H1 (cell line): Measurements from ENCODE around the gene SIK2. TPM values are rescaled to one million over a fixed set of nuclear protein-coding genes. Genes with fewer than 3 reads are reported as not detected.
A peak's percentile ranks its signal among the peaks of the same experiment; 100 is the strongest.

Experiments
- CTCF ChIA-PET: fragments of 300-600 bp; sonication (Branson Sonifier 250); formaldehyde crosslinking; loops from one replicate; lab custom pipeline; 2021; ENCODE audit not compliant: partially characterized antibody; lab: Charles Lee
- POLR2A ChIA-PET: fragments of 300-600 bp; sonication (Branson Sonifier 250); formaldehyde crosslinking; loops from one replicate; lab custom pipeline; 2021; ENCODE audit warnings: inconsistent platforms; ENCODE audit not compliant: partially characterized antibody; lab: Charles Lee
- DNase-seq, 2 experiments: peaks; one replicate each; pipeline versions ENCODE4 v3.0.0 to v3.0.0-alpha.2; 2010 to 2022; ENCODE audit warnings: low spot score in 2 of 2, low read depth in 1 of 2, mixed read lengths in 1 of 2
- FAIRE-seq: peaks from 2 replicates; lab custom pipeline; 2011; peaks lifted over from hg19 to GRCh38; lab: Jason Lieb, UNC
- H2AFZ ChIP-seq: 2 replicates; pipeline ENCODE4 v1.8.1; 2012; ENCODE audit warnings: low read length, inconsistent platforms
- H2AK5ac ChIP-seq: 2 replicates; pipeline ENCODE4 v1.6.1; 2013; ENCODE audit warnings: low read depth, low read length
- H2BK120ac ChIP-seq: replicated peaks from 2 replicates; pipeline ENCODE3; 2013; ENCODE audit warnings: low read depth, low read length, inconsistent platforms
- H2BK12ac ChIP-seq: 2 replicates; pipeline ENCODE4 v1.6.1; 2013; ENCODE audit warnings: low read depth, low read length
- H2BK15ac ChIP-seq: 2 replicates; pipeline ENCODE4 v1.6.1; 2013; ENCODE audit warnings: low read length
- H2BK20ac ChIP-seq: 2 replicates; pipeline ENCODE4 v1.6.1; 2013; ENCODE audit warnings: low read length
- H2BK5ac ChIP-seq: 2 replicates; pipeline ENCODE4 v1.6.1; 2013; ENCODE audit warnings: low read depth, low read length
- H3K14ac ChIP-seq: 2 replicates; pipeline ENCODE4 v1.6.1; 2013; ENCODE audit warnings: inconsistent platforms; ENCODE audit not compliant: insufficient read length
- H3K18ac ChIP-seq: 2 replicates; pipeline ENCODE4 v1.6.1; 2013; ENCODE audit warnings: low read length; ENCODE audit errors: extremely low read depth
- H3K23ac ChIP-seq: 2 replicates; pipeline ENCODE4 v1.6.1; 2013; ENCODE audit warnings: inconsistent platforms; ENCODE audit not compliant: insufficient read length
- H3K23me2 ChIP-seq: 2 replicates; pipeline ENCODE4 v1.6.1; 2013; ENCODE audit warnings: low read depth, low read length
- H3K27ac ChIP-seq: 2 replicates; pipeline ENCODE4 v1.6.1; 2011; ENCODE audit warnings: low read depth, low read length, inconsistent platforms
- H3K27me3 ChIP-seq, 4 experiments: replicated peaks in 1 of 4; 1 replicate in 1 of 4; 2 replicates in 3 of 4; pipeline versions ENCODE4 v1.6.1 to v1.8.1; 2011 to 2013; ENCODE audit warnings: low read length in 3 of 4, mild to moderate bottlenecking in 3 of 4, inconsistent platforms in 2 of 4, mixed read lengths in 2 of 4, moderate library complexity in 1 of 4; ENCODE audit not compliant: control insufficient read depth in 3 of 4, insufficient read depth in 3 of 4; ENCODE audit errors: extremely low read depth in 1 of 4
- H3K36me3 ChIP-seq, 4 experiments: 2 replicates each; pipeline versions ENCODE4 v1.6.1 to v1.8.1; 2011 to 2013; ENCODE audit warnings: mild to moderate bottlenecking in 4 of 4, low read length in 3 of 4, moderate library complexity in 2 of 4, control low read depth in 1 of 4, inconsistent platforms in 1 of 4; ENCODE audit not compliant: insufficient read depth in 4 of 4, control insufficient read depth in 2 of 4
- H3K4ac ChIP-seq: replicated peaks from 2 replicates; pipeline ENCODE3; 2013; ENCODE audit warnings: low read length, low read depth, mixed read lengths, inconsistent platforms; ENCODE audit not compliant: insufficient read length
- H3K4me1 ChIP-seq, 4 experiments: replicated peaks in 1 of 4; 1 replicate in 1 of 4; 2 replicates in 3 of 4; pipeline versions ENCODE4 v1.6.1 to v1.8.1; 2011 to 2013; ENCODE audit warnings: low read length in 3 of 4, inconsistent platforms in 2 of 4, mixed read lengths in 1 of 4; ENCODE audit not compliant: insufficient read depth in 4 of 4, control insufficient read depth in 3 of 4
- H3K4me2 ChIP-seq, 2 experiments: 2 replicates each; pipeline versions ENCODE4 v1.6.1 to v1.8.1; 2011 to 2013; ENCODE audit warnings: low read depth in 2 of 2, low read length in 2 of 2, control low read depth in 1 of 2, inconsistent platforms in 1 of 2, mild to moderate bottlenecking in 1 of 2; ENCODE audit not compliant: insufficient read depth in 1 of 2
- H3K4me3 ChIP-seq, 4 experiments: fragments of 200-600, 300-600 bp in 1 of 4; sonication (generic), shearing (Covaris generic), sonication (Bioruptor Twin) in 1 of 4; 2 replicates each; pipeline versions ENCODE4 v1.5.1 to v1.8.1; 2011 to 2016; ENCODE audit warnings: low read length in 4 of 4, low read depth in 3 of 4, control low read depth in 2 of 4, inconsistent platforms in 2 of 4, mild to moderate bottlenecking in 2 of 4, mixed read lengths in 1 of 4, moderate library complexity in 1 of 4; ENCODE audit not compliant: insufficient read depth in 2 of 4; ENCODE audit errors: extremely low read depth in 1 of 4
- H3K56ac ChIP-seq: replicated peaks from 2 replicates; pipeline ENCODE3; 2013; ENCODE audit warnings: low read depth, mild to moderate bottlenecking, mixed read lengths, low read length, inconsistent platforms; ENCODE audit not compliant: insufficient read length
- H3K79me1 ChIP-seq: 2 replicates; pipeline ENCODE4 v1.6.1; 2013; ENCODE audit warnings: low read depth, low read length, control low read depth
- H3K79me2 ChIP-seq, 2 experiments: 2 replicates each; pipeline versions ENCODE4 v1.6.1 to v1.8.1; 2012 to 2013; ENCODE audit warnings: low read length in 2 of 2, mild to moderate bottlenecking in 2 of 2, inconsistent platforms in 1 of 2; ENCODE audit not compliant: insufficient read depth in 2 of 2, control insufficient read depth in 1 of 2
- H3K9ac ChIP-seq, 4 experiments: replicated peaks in 1 of 4; 1 replicate in 1 of 4; 2 replicates in 3 of 4; pipeline versions ENCODE4 v1.6.1 to v1.8.1; 2011 to 2013; ENCODE audit warnings: low read depth in 3 of 4, low read length in 3 of 4, control low read depth in 2 of 4, mild to moderate bottlenecking in 2 of 4, moderate library complexity in 2 of 4, inconsistent platforms in 1 of 4; ENCODE audit errors: extremely low read depth in 1 of 4
- H3K9me3 ChIP-seq, 2 experiments: 2 replicates each; pipeline versions ENCODE4 v1.6.1 to v1.8.1; 2012 to 2013; ENCODE audit warnings: mild to moderate bottlenecking in 2 of 2, moderate library complexity in 2 of 2, control low read depth in 1 of 2, inconsistent platforms in 1 of 2, low read depth in 1 of 2, low read length in 1 of 2, mixed read lengths in 1 of 2; ENCODE audit not compliant: insufficient read depth in 2 of 2
- H4K20me1 ChIP-seq, 2 experiments: replicated peaks in 1 of 2; 2 replicates each; pipeline versions ENCODE3 to v1.8.1; 2011 to 2013; ENCODE audit warnings: inconsistent platforms in 2 of 2, low read length in 2 of 2, mild to moderate bottlenecking in 1 of 2; ENCODE audit not compliant: insufficient read depth in 2 of 2, control insufficient read depth in 1 of 2
- H4K5ac ChIP-seq: 2 replicates; pipeline ENCODE4 v1.6.1; 2013; ENCODE audit warnings: low read length, low read depth, mixed read lengths, inconsistent platforms; ENCODE audit not compliant: insufficient read length
- H4K8ac ChIP-seq: 2 replicates; pipeline ENCODE4 v1.8.0; 2013; ENCODE audit warnings: mild to moderate bottlenecking, moderate library complexity, low read length, inconsistent platforms; ENCODE audit not compliant: insufficient read depth; ENCODE audit errors: extremely low read depth
- H4K91ac ChIP-seq: replicated peaks from 2 replicates; pipeline ENCODE3; 2013; ENCODE audit warnings: low read length, mixed read lengths, inconsistent platforms; ENCODE audit not compliant: insufficient read length
- BRCA1 ChIP-seq: IDR thresholded peaks from 2 replicates; pipeline ENCODE4 v1.6.1; 2012; ENCODE audit warnings: low read depth, low read length, improper control_type of control experiment
- RAD21 ChIP-seq, 2 experiments: IDR thresholded peaks in 1 of 2; conservative IDR thresholded peaks in 1 of 2; 2 replicates each; pipeline ENCODE4 v1.6.1; 2011; ENCODE audit warnings: low read depth in 2 of 2, low read length in 2 of 2, improper control_type of control experiment in 1 of 2, inconsistent platforms in 1 of 2, mild to moderate bottlenecking in 1 of 2, moderate library complexity in 1 of 2
- WGBS, 2 experiments: shearing (Covaris generic) in 1 of 2; methylation state at CpG; one replicate each; pipeline versions ENCODE4 v1.1.6 to v1.1.7; 2013 to 2015; ENCODE audit warnings: low lambda C conversion rate in 2 of 2, mixed read lengths in 2 of 2, inconsistent platforms in 1 of 2, low coverage in 1 of 2, missing lambda C conversion rate in 1 of 2; ENCODE audit not compliant: insufficient replicate concordance in 2 of 2, insufficient coverage in 1 of 2, insufficient read length in 1 of 2; ENCODE audit errors: extremely low coverage in 1 of 2, missing lambda C conversion rate in 1 of 2; 5-methylcytosine and 5-hydroxymethylcytosine counted together
- polyA plus RNA-seq, 7 experiments: library from polyadenylated mRNA; depleted of rRNA in 3 of 7; stranded (reverse) in 5 of 7; unstranded in 2 of 7; fragments of >200 nt in 5 of 7; fragments of 200-250 nt in 2 of 7; gene quantifications; 1 replicate in 5 of 7; 2 replicates in 1 of 7; 4 replicates in 1 of 7; pipeline versions ENCODE4 v1.2.1 to v1.2.3, GENCODE V29; 2011 to 2013; ENCODE audit warnings: missing spikeins in 2 of 7, mixed read lengths in 2 of 7
- total RNA-seq: library from RNA; stranded (reverse); fragmentation: NEBNext Ultra II Directional; extraction: Animal tissue kit (Norgen Biotek cat#: 25700); gene quantifications from 2 replicates; pipeline ENCODE4 v1.2.1, GENCODE V29; 2021

The SIK2 gene
- total and polyA plus RNA-seq, 2 of the 8 experiments (the other 6 are each of a cell fraction or from before 2014, with no cell fraction given) = 8.8 to 11.2 TPM

- no peak overlapping the region for H2BK12ac ChIP-seq
- no peak overlapping the region for H2AK5ac ChIP-seq
- H3K23me2 ChIP-seq = no peaks in the 10 kb centered on the region
- 87% methylated on average over 7 of the region's 7 CpGs; no CpG with 5 or more reads in 1 of the 2 experiments for whole genome bisulfite sequencing, 2 experiments
- no peak overlapping the region for H4K8ac ChIP-seq
- H3K4me1 ChIP-seq = no peaks in the 10 kb centered on the region
- H3K36me3 ChIP-seq = no peaks in the 10 kb centered on the region
- no peak overlapping the region for H3K18ac ChIP-seq
- no peak overlapping the region for H2BK5ac ChIP-seq
- H3K4ac ChIP-seq = no peak overlapping the region
- TF ChIP-seq BRCA1 = no peak
- TF ChIP-seq RAD21 (IDR thresholded peaks at IDR 0.05 in 1 of 2, conservative IDR thresholded peaks at IDR 0.05 in 1 of 2; ENCODE audit: low read depth in 2 of 2, low read length in 2 of 2) = peak; percentile 37 to 39; a peak in 3 of 4 replicates
- no peak overlapping the region for H3K4me3 ChIP-seq
- no peak overlapping the region for H4K5ac ChIP-seq
- no peak for FAIRE-seq
- H3K23ac ChIP-seq = no peak overlapping the region
- H3K9ac ChIP-seq = no peak overlapping the region
- no peaks in the 10 kb centered on the region for H4K20me1 ChIP-seq
- H3K56ac ChIP-seq = no peak overlapping the region
- H2AFZ ChIP-seq = no peak overlapping the region
- no peak overlapping the region for H3K27ac ChIP-seq
- CTCF ChIA-PET = interaction anchor here (0.7 to 1.3 kb wide), 4 partner anchors 12 to 202 kb away, joined by 3 to 6 read pairs (median 4); no protein-coding TSS in a partner anchor
- no peak overlapping the region for H3K4me2 ChIP-seq
- H4K91ac ChIP-seq = no peak overlapping the region
- H3K14ac ChIP-seq = no peak overlapping the region
- POLR2A ChIA-PET = interaction anchor here (0.9 kb wide), 1 partner anchor 9 kb away, joined by 3 read pairs; no protein-coding TSS in a partner anchor
- no peak for DNase-seq
- H3K9me3 ChIP-seq = no peaks in the 10 kb centered on the region
- no peaks in the 10 kb centered on the region for H3K79me1 ChIP-seq
- no peak overlapping the region for H2BK15ac ChIP-seq
- no peaks in the 10 kb centered on the region for H3K79me2 ChIP-seq
- H3K27me3 ChIP-seq = no peaks in the 10 kb centered on the region
- no peak overlapping the region for H2BK120ac ChIP-seq
- H2BK20ac ChIP-seq = no peak overlapping the region
These were observed 27.6 kb upstream of the SIK2 start for GRCh38 chr11:111574373-111575225.
